Osteoblast (primary cell): ENCODE data around the gene EFCAB6. TPM values are rescaled to one million over a fixed set of nuclear protein-coding genes. Genes with fewer than 3 reads are reported as not detected.

Source experiments
- DNase-seq: peaks from one replicate; pipeline ENCODE4 v3.0.0; 2011; ENCODE audit warnings: low spot score, mixed read lengths; ENCODE audit not compliant: insufficient read length; ENCODE audit errors: missing footprints
- H2AFZ ChIP-seq: 2 replicates; pipeline ENCODE4 v1.6.0; 2011; ENCODE audit warnings: mild to moderate bottlenecking, low read length
- H3K27ac ChIP-seq: 2 replicates; pipeline ENCODE4 v1.5.1; 2011; ENCODE audit warnings: mild to moderate bottlenecking, low read depth, low read length, moderate library complexity
- H3K27me3 ChIP-seq: 2 replicates; pipeline ENCODE4 v1.6.0; 2012; ENCODE audit warnings: mild to moderate bottlenecking, control low read depth, inconsistent platforms, low read length, moderate library complexity; ENCODE audit not compliant: insufficient read depth
- H3K36me3 ChIP-seq: 2 replicates; pipeline ENCODE4 v1.5.1; 2011; ENCODE audit warnings: mild to moderate bottlenecking, low read length, control low read depth, moderate library complexity; ENCODE audit not compliant: insufficient read depth
- H3K4me1 ChIP-seq: 2 replicates; pipeline ENCODE4 v1.5.1; 2011; ENCODE audit warnings: mild to moderate bottlenecking, low read length, control low read depth, moderate library complexity; ENCODE audit not compliant: insufficient read depth
- H3K4me2 ChIP-seq: 2 replicates; pipeline ENCODE4 v1.6.0; 2011; ENCODE audit warnings: mild to moderate bottlenecking, low read length; ENCODE audit not compliant: insufficient read depth
- H3K4me3 ChIP-seq: fragments of 200-600 bp; sonication (generic); 3 replicates; pipeline ENCODE4 v1.5.1; 2012; ENCODE audit warnings: mild to moderate bottlenecking, low read length, inconsistent platforms; ENCODE audit not compliant: insufficient read depth
- H3K79me2 ChIP-seq: 2 replicates; pipeline ENCODE4 v1.6.0; 2012; ENCODE audit warnings: mild to moderate bottlenecking, low read length, control low read depth, inconsistent platforms; ENCODE audit not compliant: insufficient read depth
- H3K9me3 ChIP-seq: 2 replicates; pipeline ENCODE4 v1.5.1; 2011; ENCODE audit warnings: low read depth, low read length, control low read depth
- H4K20me1 ChIP-seq: 2 replicates; pipeline ENCODE4 v1.6.0; 2012; ENCODE audit warnings: mild to moderate bottlenecking, low read length, control low read depth; ENCODE audit not compliant: insufficient read depth
- CTCF ChIP-seq: IDR thresholded peaks from 2 replicates; pipeline ENCODE4 v1.5.1; 2011; ENCODE audit warnings: mild to moderate bottlenecking, low read depth, low read length, moderate library complexity; ENCODE audit errors: extremely low read depth
- total RNA-seq: library from RNA; depleted of rRNA; stranded (reverse); fragments of >200 nt; gene quantifications from 2 replicates; pipeline ENCODE4 v1.2.3, GENCODE V29; 2012

Gene EFCAB6
- total RNA-seq, 1 donor: 1.8 TPM

- TF ChIP-seq CTCF: no peak
- Histone ChIP-seq H3K36me3 (no peaks in the 10 kb centered on the region), H2AFZ (no peak overlapping the region), H3K27ac (no peak overlapping the region), H3K4me2 (no peak overlapping the region), H3K4me1 (no peaks in the 10 kb centered on the region), H4K20me1 (no peaks in the 10 kb centered on the region), H3K4me3 (no peak overlapping the region), H3K9me3 (no peaks in the 10 kb centered on the region), H3K79me2 (no peaks in the 10 kb centered on the region), H3K27me3 (no peaks in the 10 kb centered on the region)
- DNase-seq: no peak
Observed at GRCh38 chr22:43544289-43544673, 267.8 kb downstream of the EFCAB6 start.

- Histone ChIP-seq H3K4me1 (no peaks in the 10 kb centered on the region), H3K9me3 (no peaks in the 10 kb centered on the region), H3K27me3 (no peaks in the 10 kb centered on the region), H3K79me2 (no peaks in the 10 kb centered on the region), H3K27ac (no peak overlapping the region), H3K4me3 (no peak overlapping the region), H4K20me1 (no peaks in the 10 kb centered on the region), H3K36me3 (no peaks in the 10 kb centered on the region), H2AFZ (no peak overlapping the region), H3K4me2 (no peak overlapping the region)
- no peak for TF ChIP-seq CTCF
- no peak for DNase-seq
Observed at GRCh38 chr22:43543522-43544288, 268.4 kb downstream of the EFCAB6 start.

- DNase-seq: no peak
- H3K79me2 ChIP-seq: no peaks in the 10 kb centered on the region
- no peaks in the 10 kb centered on the region for H4K20me1 ChIP-seq
- H3K4me2 ChIP-seq: no peak overlapping the region
- no peaks in the 10 kb centered on the region for H3K4me1 ChIP-seq
- H3K27ac ChIP-seq: no peak overlapping the region
- no peak overlapping the region for H3K4me3 ChIP-seq
- H3K36me3 ChIP-seq: no peaks in the 10 kb centered on the region
- TF ChIP-seq CTCF: no peak
- no peak overlapping the region for H2AFZ ChIP-seq
- no peaks in the 10 kb centered on the region for H3K9me3 ChIP-seq
- no peaks in the 10 kb centered on the region for H3K27me3 ChIP-seq
Observed at GRCh38 chr22:43542681-43543521, 269.2 kb downstream of the EFCAB6 start.
